GM21825 (cell line): ENCODE data around the gene RAPGEF4.
"Not testable (repeated sequence)": the region's sequence is repeated elsewhere in the genome, so short reads cannot be mapped to it uniquely, and the experiment has no call there.

ENCODE experiments used
- ATAC-seq: cut with Tn5 transposase; IDR thresholded peaks from one replicate; pipeline ENCODE4 v1.9.1; 2021; ENCODE audit warnings: mild to moderate bottlenecking, moderate library complexity; ENCODE audit not compliant: unreplicated experiment

RAPGEF4 gene

DNA sequence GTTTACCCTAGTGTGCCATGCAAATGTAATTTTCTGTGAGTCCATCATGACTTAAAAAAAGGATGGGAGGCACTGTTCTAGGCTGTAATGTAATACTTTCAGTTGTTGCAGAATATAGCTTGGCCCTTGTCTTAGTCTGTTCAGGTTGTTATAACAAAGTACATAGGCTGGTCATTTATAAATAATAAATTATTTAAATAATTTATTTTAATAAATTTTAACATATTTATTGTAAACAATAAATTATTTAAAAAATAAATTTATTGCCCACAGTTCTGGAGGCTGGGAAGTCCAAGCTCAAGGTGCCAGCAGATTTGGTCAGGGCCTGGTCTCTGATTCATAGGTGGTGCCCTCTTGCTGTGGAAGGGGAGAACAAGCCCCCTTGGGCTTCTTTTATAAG is 35.2 kb downstream of the RAPGEF4 start:
- no peak for ATAC-seq

DNA sequence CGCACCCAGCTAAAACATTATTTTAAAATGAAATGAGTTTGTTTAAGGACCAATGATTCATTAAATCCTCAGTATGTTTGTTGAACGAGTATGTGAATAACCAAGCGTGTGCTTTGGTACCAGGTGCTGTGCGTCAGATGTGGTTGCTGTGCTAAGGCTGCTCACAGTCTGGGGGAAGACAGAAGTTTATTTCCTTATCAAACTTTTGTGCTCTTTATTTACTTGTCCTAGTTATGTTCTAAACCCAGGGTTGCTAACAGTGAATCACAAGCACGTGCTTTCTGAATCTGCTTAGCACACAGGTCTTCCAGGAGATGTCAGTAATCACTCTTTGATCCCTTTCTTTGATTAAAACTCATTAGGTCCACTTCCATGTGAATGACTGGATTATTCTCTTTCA is 37.0 kb downstream of the RAPGEF4 start:
- ATAC-seq: no peak

DNA sequence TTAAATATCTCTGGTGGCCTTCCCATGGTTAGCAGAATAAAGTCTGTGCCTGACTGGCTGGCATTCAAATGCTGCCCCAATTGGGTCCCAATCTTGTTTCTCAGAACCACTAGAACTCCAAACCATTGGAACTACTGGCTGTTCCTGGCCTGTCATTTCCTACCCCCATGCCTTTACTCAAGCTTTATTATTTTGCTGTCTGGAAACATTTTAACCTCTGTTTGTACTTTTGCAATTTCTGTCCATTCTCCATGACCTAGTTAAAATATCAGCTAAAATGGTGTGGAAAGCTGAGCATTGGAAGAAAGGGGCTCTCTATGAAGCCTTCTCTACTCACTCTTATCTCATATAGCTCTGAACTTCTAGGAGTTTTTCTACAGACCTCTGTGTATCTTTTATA is 38.7 kb downstream of the RAPGEF4 start:
- no peak for ATAC-seq

DNA sequence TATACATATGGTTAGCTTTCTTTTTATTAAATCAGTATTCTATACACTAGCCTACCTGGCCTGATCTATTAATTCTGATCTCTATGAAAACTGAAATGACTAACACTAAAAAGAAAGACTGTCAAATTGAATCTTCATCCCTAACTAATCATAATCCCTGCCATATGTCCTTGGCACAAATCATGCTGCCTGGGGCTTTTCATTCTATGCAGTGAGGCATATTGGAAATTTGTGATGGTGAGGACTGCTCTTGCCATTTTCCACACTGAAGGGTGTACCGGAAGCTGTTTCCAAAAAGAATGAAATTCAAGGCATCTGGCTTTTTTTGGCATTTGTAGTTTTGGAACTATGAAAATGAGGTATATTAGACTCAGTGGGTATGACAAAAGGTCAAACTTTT is 39.7 kb downstream of the RAPGEF4 start:
- no peak for ATAC-seq

DNA sequence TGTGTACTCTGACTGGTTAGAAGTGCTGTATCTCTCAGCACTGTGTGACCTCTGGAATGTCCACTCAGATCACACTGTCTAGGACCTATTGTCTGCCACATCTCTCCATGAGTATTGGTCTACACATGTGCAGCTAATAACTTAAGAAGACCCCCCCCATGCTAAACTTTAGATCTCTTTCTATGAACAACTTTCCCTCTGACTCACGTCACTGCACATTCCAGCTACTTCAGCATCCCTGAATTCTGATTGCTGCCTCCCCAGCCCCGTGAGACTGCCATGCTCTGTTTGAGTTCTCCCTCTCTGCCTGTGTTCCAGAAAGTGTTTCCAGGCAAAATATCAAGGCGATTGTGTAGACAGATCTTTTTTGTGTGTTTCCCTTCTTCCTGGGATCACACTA is 41.8 kb downstream of the RAPGEF4 start:
- no peak for ATAC-seq

DNA sequence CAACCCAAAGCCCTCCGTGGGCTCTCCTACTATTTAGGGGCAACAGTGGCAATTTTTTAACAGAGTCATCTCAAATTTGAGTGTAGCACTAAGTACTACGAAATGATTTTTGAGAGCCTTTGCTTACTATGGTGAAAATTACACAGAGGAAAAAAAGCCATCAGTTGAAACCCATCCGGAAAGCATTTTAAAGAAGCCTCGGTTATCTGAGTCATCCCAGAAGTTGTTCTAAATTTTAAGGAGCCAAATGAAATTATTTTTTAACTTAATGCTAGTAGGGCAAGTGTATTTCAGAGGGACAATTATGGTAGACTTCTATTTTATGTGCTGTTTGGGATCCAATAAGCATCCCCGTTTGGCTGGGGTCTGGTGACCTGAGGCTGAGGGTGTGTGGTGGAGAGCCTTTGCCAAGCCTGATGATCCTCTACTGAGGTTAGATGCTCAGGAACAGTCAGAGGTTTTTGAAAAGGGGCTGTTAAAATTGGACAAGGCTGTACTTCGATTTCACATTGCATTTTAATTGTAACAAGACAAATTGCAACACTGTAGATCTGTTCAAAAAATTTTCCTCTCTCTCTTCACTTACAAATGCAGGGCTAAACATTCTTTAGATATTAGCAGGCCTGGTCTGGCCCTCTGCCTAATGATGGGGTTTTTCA is 47.0 kb downstream of the RAPGEF4 start:
- no peak for ATAC-seq

DNA sequence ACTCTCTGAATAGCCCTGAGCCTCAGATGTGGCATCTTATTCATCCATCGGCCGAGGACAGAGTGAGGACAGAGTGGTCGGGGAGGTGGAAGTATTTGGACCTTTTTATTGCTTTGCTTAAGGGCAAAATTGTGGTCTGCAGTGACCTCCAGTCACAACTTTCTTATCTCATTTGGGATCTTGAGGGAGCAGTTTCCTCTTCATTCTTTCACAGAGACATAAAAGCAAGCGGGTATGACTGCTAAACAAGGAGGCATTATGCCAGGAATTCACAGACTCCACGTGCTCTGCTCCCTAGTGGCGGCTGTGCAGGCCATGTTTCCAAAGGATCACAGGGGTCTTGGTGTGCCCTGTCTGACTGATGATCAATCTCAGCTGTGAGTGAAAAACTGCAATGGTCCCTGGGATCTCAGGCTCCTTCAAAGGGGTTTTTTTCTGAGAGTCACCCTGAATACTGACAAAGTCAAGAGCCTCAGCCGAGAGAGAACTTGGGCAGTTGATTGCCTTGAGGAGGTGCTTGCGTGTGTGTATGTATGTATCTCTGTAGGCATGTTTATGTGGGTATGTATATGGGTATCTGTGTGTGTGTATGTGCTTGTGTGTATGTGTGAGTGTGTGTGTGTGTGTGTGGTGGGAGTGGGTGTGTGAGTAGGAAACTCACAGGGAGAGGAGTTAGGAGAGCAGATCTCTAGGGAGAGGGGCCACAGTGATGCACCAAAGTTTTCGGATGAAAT is 47.7 kb downstream of the RAPGEF4 start:
- no peak for ATAC-seq

DNA sequence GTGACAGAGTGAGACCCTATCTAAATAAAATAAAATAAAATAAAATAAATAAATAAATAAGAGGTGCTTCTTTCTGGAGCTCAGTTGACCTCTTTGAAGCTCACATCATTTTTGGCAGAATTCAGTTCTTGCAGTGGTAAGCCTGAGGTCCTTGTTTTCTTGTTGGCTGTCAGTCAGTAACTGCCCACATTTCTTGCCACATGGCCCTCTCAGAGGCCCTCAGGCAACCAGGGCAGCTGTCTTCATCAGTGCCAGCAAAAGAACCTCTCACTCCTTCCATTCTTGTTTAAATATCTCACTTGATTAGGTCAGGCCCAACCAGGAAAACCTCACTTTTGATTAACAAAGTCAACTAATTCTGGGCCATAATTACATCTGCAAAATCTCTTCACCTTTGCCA is 53.2 kb downstream of the RAPGEF4 start:
- no peak for ATAC-seq

DNA sequence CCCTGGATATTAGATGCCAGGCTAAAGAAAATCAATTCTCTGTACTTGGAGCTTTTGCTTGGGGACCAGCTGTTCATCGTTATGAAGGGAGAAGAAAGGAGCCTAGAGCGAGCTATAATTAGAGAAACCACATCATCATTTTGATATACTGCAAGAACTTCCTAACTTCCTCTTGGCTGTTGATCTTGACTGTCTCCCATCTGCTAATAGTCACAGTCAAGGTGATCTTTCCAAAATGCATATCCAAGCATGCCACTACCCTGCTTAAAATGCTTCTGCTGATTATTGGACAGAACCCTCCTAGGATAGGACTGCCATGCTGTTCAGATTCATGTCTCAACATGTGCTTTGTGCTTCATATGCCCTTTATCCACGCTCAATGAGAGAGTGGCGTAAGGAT is 54.8 kb downstream of the RAPGEF4 start:
- no peak for ATAC-seq

DNA sequence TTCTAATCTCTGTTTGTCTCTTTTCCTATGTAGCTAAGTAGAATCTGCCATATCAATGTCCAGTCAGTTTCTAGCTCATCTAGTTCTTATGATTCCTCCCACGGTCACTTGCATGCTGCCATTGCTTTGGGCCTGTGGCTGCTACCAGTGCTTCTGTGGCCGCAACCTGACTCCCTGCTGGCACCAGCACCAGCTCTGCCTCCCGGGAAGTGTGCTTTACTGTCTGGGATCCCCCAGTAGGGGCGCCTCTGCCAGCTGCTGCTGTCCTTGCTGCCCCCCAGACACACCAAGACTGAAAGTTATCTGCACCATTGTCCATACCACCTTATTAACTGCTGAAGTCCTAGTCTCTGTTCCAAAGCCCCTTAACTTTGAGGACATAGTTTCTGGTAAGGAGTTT is 56.3 kb downstream of the RAPGEF4 start:
- no peak for ATAC-seq

DNA sequence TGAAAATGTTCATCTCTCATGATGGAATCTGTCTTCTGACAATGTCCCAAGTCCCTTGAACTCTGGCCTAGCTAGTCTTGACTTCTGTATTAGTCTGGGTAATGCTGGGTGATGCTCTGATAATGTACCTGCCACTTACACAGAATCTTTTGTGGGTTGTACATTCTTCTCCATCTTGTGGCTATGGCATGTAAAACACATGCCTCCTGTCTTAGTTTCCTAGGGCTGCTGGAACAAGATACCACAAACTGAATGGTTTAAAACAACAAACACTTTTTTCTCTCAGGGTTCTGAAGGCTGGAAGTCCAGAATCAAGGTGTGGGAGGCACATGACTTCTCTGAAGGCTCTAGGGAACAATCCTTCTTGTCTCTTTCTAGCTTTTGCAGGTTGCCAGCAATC is 57.1 kb downstream of the RAPGEF4 start:
- no peak for ATAC-seq

DNA sequence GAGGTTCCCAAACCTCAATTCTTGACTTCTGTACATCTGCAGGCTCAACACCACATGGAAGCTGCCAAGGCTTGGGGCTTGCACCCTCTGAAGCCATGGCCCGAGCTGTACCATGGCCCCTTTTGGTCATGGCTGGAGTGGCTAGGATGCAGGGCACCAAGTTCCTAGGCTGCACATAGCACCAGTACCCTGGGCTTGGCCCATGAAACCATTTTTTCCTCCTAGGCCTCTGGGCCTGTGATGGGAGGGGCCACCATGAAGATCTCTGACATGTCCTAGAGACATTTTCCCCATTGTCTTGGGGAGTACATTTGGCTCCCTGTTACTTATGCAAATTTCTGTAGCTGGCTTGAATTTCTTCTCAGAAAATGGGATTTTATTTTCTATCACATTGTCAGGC is 67.7 kb downstream of the RAPGEF4 start:
- ATAC-seq: not testable (repeated sequence)

DNA sequence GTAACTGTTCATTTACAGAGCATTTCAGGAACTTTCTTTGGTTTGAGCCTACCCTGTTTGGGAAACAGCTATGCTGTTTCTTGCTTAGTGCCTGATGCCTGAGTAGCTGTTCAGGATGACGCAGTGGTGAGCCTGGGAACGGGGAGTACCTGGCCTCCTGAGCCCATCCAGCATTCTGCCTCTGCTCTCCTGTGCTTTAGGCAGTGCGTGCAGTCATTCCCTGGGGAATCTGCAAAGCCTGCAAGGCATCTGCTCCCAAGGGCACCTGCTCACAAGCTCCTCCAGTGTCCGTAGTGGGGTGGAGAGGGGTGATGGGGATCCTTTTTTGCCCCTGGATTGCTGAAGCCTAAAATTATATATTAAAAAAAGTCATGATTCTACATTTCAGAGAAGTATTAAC is 68.8 kb downstream of the RAPGEF4 start:
- ATAC-seq: no peak

DNA sequence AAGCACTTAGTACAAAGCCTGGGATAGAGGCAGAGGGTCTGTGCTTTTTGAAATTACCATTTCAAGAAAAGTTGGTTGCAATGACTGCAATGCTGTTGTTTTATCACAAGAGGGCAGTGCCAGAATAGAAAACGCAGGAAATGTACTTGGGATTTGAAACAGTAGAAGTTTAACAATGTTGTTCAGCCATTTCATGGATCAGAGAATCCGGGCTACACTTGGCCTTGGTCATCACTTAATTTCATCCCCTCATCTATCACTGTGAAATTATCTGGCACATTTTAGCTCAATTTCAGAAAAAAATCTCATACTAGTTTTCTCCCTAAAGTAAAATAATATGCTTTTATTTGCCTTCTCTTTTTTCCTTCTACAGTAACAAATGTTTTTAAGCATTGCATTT is 70.8 kb downstream of the RAPGEF4 start:
- ATAC-seq: no peak

DNA sequence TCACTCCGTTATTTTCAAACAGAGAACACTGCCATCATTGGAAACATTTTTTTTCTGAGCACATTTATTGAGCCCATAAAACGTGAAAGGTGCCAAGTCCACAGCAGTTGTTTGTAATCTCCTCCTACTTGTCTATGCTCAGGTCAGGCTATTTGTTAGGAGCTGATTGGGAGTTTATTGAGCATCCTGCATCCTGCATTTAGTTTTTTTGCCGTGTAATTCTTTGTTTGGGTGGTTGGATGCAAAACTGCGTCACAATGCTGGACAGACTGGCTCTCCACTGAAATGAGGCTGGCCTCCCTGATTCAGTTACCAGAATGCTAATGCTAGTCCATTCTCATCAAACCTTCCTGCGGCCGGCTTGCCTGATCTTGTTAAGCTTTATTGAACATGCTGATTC is 71.4 kb downstream of the RAPGEF4 start:
- ATAC-seq: no peak

DNA sequence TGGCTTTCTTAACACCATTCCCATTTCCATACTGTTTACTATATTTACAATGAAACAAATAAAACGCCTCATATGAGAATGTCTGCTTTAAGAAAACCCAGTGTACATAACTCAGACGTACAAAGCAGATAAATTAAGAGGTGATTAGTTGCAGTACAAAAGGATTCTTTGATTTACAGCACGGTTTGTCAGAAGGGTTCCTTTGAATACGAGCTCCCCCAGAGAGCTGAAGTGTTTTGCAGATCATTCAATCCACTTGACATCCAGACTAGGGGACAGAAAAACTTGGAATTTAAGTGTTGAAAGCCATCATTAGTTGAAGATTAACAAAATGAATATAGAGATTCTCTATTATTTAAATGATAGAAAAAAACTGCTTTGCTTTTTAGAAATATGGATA is 72.5 kb downstream of the RAPGEF4 start:
- no peak for ATAC-seq

DNA sequence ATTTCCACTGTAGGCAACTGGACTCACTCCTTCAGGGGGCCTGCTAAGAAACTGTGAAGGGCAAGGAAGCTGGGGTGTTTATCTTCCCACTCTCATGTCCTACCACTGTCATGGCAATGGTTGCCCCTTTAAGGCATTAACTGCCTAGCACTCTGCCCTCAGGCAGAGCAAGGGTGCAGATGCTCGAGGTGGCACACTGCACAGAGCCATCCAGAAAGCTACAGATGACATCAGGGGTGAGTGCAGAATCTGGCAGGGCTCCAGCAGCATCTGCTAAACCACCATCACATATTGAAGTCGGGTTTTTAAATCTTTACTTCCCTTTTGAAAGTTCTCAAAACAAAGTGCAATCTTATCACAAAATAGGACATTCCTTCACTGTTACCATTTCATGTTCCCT is 75.4 kb downstream of the RAPGEF4 start:
- no peak for ATAC-seq

DNA sequence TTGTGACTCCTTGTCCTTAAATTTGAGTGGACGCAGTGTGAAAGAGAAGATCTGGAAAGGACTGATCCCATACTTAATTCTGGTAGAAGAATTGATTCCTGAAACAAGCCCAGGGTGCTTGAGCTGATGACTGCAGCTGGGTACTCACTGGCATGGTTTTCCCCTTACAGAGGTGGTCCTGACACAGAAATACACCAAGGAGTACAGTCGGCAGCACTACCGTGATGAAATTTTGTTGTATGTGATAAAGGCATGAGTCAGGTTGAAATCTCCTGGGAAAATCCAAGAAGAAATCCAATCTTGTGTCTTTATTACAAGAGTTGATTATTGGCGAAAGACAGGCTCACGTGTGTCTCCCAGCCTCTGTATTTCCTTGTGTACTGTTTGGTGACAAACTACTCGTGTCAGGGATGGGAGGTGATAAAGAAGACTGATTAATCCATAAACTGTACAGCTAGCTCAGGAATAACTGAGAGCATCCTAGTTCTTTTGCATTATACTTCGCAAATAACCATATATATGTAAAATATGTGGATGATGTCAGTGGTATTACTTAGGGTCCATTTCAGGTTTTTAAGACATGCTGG is 76.6 kb downstream of the RAPGEF4 start:
- no peak for ATAC-seq

DNA sequence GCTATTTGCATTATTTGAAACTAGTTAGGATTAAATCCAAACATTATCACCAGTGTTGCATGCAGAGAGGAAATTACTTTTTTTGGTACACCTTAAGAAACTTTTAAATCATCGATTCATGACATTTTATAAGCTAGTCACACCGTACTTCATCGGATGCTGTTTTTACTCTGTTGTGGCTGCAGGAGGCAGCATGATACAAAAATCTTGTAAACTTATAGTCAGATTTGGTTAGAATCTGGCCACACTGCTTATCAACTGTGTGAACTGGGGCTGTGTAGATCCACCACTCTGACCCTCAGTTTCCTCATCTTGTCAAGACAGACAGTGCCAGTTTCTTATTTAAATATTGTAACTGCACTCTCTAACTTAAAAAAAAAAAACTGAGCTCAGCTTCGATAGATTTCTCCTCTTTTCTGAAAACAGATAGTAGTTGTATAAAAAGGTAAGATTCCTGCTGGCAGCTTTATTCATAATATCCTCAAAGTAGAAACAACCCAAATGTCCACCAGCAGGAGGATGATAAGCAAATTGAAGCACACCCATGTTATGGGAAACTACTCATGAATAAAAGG is 77.8 kb downstream of the RAPGEF4 start:
- ATAC-seq: no peak

DNA sequence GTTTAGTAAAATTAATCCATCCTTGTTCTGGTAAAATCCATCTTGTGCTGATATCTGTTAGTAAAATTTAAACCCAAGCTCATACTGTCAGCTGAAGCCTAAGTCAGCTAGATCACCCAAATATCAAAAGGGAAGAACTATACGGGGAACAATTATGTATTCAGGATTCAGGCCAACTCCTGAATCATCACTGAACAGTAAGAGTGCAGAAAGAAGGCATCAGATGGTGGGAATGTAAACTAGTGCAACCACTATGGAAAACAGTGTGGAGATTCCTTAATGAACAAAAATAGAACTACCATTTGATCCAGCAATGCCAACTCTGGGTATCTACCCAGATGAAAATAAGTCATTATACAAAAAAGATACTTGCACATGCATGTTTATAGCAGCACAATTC is 81.8 kb downstream of the RAPGEF4 start:
- no peak for ATAC-seq

DNA sequence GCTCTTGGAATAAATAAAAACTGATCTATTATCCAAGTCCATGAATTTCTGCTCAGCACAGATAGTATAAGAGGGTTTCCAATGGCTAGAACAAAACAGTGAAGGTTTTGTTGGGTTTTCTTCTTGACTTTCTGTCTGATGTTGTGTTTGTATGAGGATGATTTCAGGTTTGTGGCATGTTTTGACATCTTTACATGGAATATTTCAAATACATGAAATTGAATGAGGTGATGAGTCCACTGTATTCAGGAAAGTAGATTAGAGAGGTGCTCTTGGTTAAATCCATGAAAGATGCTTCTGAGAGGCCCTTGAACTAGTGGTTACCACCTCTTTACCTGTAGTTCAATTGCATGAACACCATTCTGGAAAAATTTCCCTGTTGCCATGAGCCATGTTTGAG is 84.3 kb downstream of the RAPGEF4 start:
- ATAC-seq: no peak
